HG02678 (cell line): ENCODE data around the gene SLC52A3.

Experiments
- ATAC-seq: cut with Tn5 transposase; IDR thresholded peaks from one replicate; pipeline ENCODE4 v1.9.1; 2021; ENCODE audit warnings: mild to moderate bottlenecking, moderate library complexity; ENCODE audit not compliant: unreplicated experiment

The SLC52A3 gene

GRCh38 chr20:770691-771090 is 2.4 kb upstream of the SLC52A3 start:
- no peak for ATAC-seq

- ATAC-seq, result no peak
These were observed 1.4 kb downstream of the SLC52A3 start for GRCh38 chr20:766906-767305.

GRCh38 chr20:764255-764654 is 4.0 kb downstream of the SLC52A3 start:
- no peak for ATAC-seq

GRCh38 chr20:761418-762381 is 6.6 kb downstream of the SLC52A3 start:
- ATAC-seq, result no peak

GRCh38 chr20:760751-761417 is 7.4 kb downstream of the SLC52A3 start:
- no peak for ATAC-seq

GRCh38 chr20:757506-757905 is 10.8 kb downstream of the SLC52A3 start:
- ATAC-seq, result no peak

- no peak for ATAC-seq
These were observed 12.4 kb downstream of the SLC52A3 start for GRCh38 chr20:755941-756340.

GRCh38 chr20:754904-755303 is 13.4 kb downstream of the SLC52A3 start:
- ATAC-seq, result no peak

- no peak for ATAC-seq
These were observed 14.2 kb downstream of the SLC52A3 start for GRCh38 chr20:753897-754635.

- ATAC-seq, result no peak
These were observed 15.2 kb downstream of the SLC52A3 start for GRCh38 chr20:753136-753535.

- no peak for ATAC-seq
These were observed 16.0 kb downstream of the SLC52A3 start for GRCh38 chr20:752291-752690.

GRCh38 chr20:751761-752160 is 16.5 kb downstream of the SLC52A3 start:
- no peak for ATAC-seq

- ATAC-seq, result no peak
These were observed 17.5 kb downstream of the SLC52A3 start for GRCh38 chr20:750801-751200.

- no peak for ATAC-seq
These were observed 22.5 kb downstream of the SLC52A3 start for GRCh38 chr20:745683-746301.

- ATAC-seq, result no peak
These were observed 26.1 kb downstream of the SLC52A3 start for GRCh38 chr20:742156-742555.

GRCh38 chr20:741620-742019 is 26.7 kb downstream of the SLC52A3 start:
- no peak for ATAC-seq

GRCh38 chr20:740162-740561 is 28.1 kb downstream of the SLC52A3 start:
- no peak for ATAC-seq

GRCh38 chr20:739736-740135 is 28.6 kb downstream of the SLC52A3 start:
- no peak for ATAC-seq

- ATAC-seq, result no peak
These were observed 34.4 kb downstream of the SLC52A3 start for GRCh38 chr20:733861-734260.

- no peak for ATAC-seq
These were observed 35.6 kb downstream of the SLC52A3 start for GRCh38 chr20:732727-733126.
